HG03378 (cell line): ENCODE data around the gene PIP4P1.
A peak's percentile ranks its signal among the peaks of the same experiment; 100 is the strongest.

ENCODE experiments used
- ATAC-seq: cut with Tn5 transposase; IDR thresholded peaks from one replicate; pipeline ENCODE4 v1.9.1; 2021; ENCODE audit warnings: mild to moderate bottlenecking, moderate library complexity; ENCODE audit not compliant: unreplicated experiment

PIP4P1 gene

GRCh38 chr14:20438664-20439063 lies 22.6 kb downstream of the PIP4P1 start:
- no peak for ATAC-seq

- no peak for ATAC-seq
Observed at GRCh38 chr14:20436363-20436755, 24.9 kb downstream of the PIP4P1 start.

- ATAC-seq = no peak
Observed at GRCh38 chr14:20435582-20436362, 25.5 kb downstream of the PIP4P1 start, which contains the start of gene KLHL33. KLHL33 (minus strand) TSS chr14:20436166; CDS start chr14:20435811, 355 bp downstream.

GRCh38 chr14:20434701-20435581 lies 26.3 kb downstream of the PIP4P1 start:
- ATAC-seq = no peak

- ATAC-seq = no peak
Observed at GRCh38 chr14:20429801-20430669, 31.2 kb downstream of the PIP4P1 start.

GRCh38 chr14:20428802-20429201 lies 32.4 kb downstream of the PIP4P1 start:
- no peak for ATAC-seq

- ATAC-seq = peak; percentile 30
Observed at GRCh38 chr14:20428010-20428365, 33.2 kb downstream of the PIP4P1 start.

- peak; percentile 78 for ATAC-seq
Observed at GRCh38 chr14:20427231-20428009, 33.8 kb downstream of the PIP4P1 start.

- ATAC-seq = no peak
Observed at GRCh38 chr14:20424851-20425250, 36.4 kb downstream of the PIP4P1 start.

- no peak for ATAC-seq
Observed at GRCh38 chr14:20422886-20423285, 38.3 kb downstream of the PIP4P1 start.

GRCh38 chr14:20421267-20421666 lies 40.0 kb downstream of the PIP4P1 start:
- ATAC-seq = no peak

GRCh38 chr14:20419419-20419818 lies 41.8 kb downstream of the PIP4P1 start:
- ATAC-seq = no peak

GRCh38 chr14:20418501-20418909 lies 42.7 kb downstream of the PIP4P1 start:
- no peak for ATAC-seq

GRCh38 chr14:20417250-20418186 lies 43.7 kb downstream of the PIP4P1 start:
- ATAC-seq = no peak

- ATAC-seq = no peak
Observed at GRCh38 chr14:20416223-20416622, 45.0 kb downstream of the PIP4P1 start.

- ATAC-seq = peak; percentile 51
Observed at GRCh38 chr14:20415782-20416206, 45.4 kb downstream of the PIP4P1 start.

- ATAC-seq = no peak
Observed at GRCh38 chr14:20413744-20414082, 47.5 kb downstream of the PIP4P1 start.

- peak; percentile 36 for ATAC-seq
Observed at GRCh38 chr14:20412876-20413743, 48.1 kb downstream of the PIP4P1 start, which contains the start of gene TEP1. TEP1 (minus strand) TSS chr14:20413501; CDS start chr14:20408439, 5,062 bp downstream.
